ENCODE measurements around the gene PLEK. TPM values are rescaled to one million over a fixed set of nuclear protein-coding genes. Genes with fewer than 3 reads are reported as not detected.

PLEK gene
- total and polyA plus RNA-seq, 8 donors, result 0.45 to 18.1 (median 3.8) TPM

DNA sequence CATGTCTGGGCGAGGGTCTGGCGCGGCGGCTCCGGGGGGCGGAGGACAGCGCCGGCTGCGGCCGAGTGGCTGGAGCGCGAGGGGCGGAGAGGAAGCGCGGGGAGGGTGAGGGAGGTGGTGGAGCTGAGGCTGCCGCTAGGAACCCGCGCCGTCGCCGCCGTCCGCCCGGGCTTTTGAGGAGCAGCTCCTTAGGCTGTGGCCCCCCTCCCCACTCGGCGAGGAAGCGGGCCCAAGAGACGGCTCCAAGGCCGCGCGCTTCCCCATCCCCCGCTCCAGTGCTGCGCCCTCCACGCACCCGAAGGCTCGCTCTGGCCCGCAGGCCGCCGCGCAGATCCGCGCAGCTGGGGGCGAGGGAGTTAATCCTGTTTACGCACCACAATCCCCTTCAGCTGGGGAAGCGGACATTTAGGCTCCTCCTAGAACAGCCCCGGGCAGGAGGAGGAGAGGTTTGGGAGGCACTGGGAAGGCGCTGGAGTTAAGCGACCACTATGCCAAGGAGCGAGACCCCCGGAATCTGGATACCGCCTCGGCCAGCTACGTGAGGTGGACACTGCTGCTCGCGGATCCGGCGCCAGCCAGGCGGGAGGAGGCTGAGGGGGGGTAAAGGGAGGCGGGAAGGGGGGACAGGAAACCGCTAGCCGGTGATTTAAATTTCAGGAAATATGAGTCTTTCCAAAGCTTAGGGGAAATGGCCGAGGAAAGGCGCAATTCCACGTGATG, 45.5 kb upstream of the PLEK start, which contains the start of gene CNRIP1:
Gene CNRIP1 (minus strand): TSS at position 552 of the 720 bp plus-strand sequence. CDS start 549 bp downstream, at position 3.
- no peaks in the 10 kb centered on the region for H3K9me3 ChIP-seq
- H3K27me3 ChIP-seq, result peaks cover 0 to 31% (median 28%) of the 10 kb centered on the region in 3 donors
- H3K36me3 ChIP-seq, result peaks cover 0 to 7% (median 6%) of the 10 kb centered on the region in 4 donors
- WGBS, 5 donors, result 0 to 10% (median 1%) methylated on average over 20 to 64 of the region's 64 CpGs
- intact Hi-C loops (cut with DNase I; ENCODE audit: low total_unique reads), result no loop called here
- DNase-seq, result peak; percentile 27 to 90
- H3K4me3 ChIP-seq, result peak within 1 kb of the TSS; percentile 64 to 70 (median 68)
- H3K27ac ChIP-seq, result peak within 1 kb of the TSS; percentile 84 to 94 (median 88)
- peaks cover 3 to 32% (median 22%) of the 10 kb centered on the region in 4 donors for H3K4me1 ChIP-seq
- TF ChIP-seq EP300 (IDR thresholded peaks at IDR 0.05) (no peak), CTCF (IDR thresholded peaks at IDR 0.05) (no peak), POLR2A (IDR thresholded peaks at IDR 0.05) (no peak), POLR2AphosphoS5 (IDR thresholded peaks at IDR 0.05) (peak in 2 of 3 donors; percentile 47 to 71)

DNA sequence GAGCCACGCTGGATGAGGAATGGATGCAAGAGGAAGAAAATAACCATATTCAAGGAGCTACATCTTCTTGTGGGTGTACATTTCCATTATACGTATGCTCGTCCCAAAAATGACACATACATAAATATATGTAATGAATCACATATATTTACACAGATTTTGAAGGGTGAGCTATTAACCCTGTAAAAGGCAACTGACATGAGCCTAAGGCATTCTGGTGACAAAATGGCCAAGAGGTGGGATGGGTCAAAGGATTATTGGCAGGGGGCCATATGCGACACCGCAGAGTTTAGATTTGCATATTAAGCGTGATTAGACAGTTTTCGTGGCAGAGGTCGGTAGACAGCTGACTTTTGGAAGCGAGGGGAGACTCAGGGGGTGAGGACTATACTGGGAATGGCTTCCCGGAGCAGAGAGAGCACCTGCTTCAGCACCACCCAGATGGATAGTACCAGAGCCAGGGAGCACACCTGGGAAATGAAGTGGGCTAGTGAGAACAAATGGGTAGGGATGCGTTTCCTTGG, 44.9 kb upstream of the PLEK start:
- peaks cover 0 to 7% (median 4%) of the 10 kb centered on the region in 4 donors for H3K36me3 ChIP-seq
- H3K27ac ChIP-seq, result peak overlapping the region; percentile 84 to 94 (median 88)
- peak overlapping the region; percentile 64 to 70 (median 68) for H3K4me3 ChIP-seq
- intact Hi-C loops (cut with DNase I; ENCODE audit: low total_unique reads), result no loop called here
- H3K27me3 ChIP-seq, result peaks cover 0 to 31% (median 28%) of the 10 kb centered on the region in 3 donors
- 5 to 8% (median 7%) methylated on average over 11 of the region's 11 CpGs for WGBS, 5 donors
- DNase-seq, result peak in 1 of 2 donors; percentile 68
- no peaks in the 10 kb centered on the region for H3K9me3 ChIP-seq
- TF ChIP-seq POLR2AphosphoS5 (IDR thresholded peaks at IDR 0.05) (no peak), POLR2A (IDR thresholded peaks at IDR 0.05) (no peak)
- peaks cover 3 to 32% (median 22%) of the 10 kb centered on the region in 4 donors for H3K4me1 ChIP-seq

DNA sequence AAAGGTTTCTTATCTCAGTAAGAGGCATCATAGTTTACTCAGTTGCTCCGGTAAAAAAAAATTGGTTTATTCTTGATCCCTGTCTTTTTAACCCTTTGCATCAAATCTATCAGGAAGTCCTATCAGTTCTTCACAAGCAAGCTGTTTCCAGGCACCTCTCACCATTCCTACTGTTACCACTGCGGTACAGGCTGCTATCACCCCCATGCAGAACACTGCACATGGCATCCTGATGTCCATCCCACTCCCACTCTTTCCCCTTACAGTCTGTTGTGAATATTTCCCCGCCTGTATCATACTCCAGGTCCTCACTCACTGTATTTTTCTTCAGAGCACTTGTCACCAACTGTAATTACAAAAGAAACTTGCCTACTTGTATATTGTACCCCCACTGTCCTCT, 40.0 kb upstream of the PLEK start:
- intact Hi-C loops (cut with DNase I; ENCODE audit: low total_unique reads), result no loop called here

GRCh38 chr2:68328901-68329300, 36.2 kb upstream of the PLEK start:
- TF ChIP-seq EP300 (IDR thresholded peaks at IDR 0.05), result no peak
- no peak for TF ChIP-seq POLR2A (IDR thresholded peaks at IDR 0.05)
- TF ChIP-seq POLR2AphosphoS5 (IDR thresholded peaks at IDR 0.05), result no peak
- no peak for TF ChIP-seq CTCF (IDR thresholded peaks at IDR 0.05)
- H3K36me3 ChIP-seq, result no peaks in the 10 kb centered on the region
- H3K27me3 ChIP-seq, result peaks cover 0 to 16% (median 0%) of the 10 kb centered on the region in 3 donors
- H3K27ac ChIP-seq, result no peak overlapping the region
- H3K4me1 ChIP-seq, result no peaks in the 10 kb centered on the region
- DNase-seq, result no peak
- no peak overlapping the region for H3K4me3 ChIP-seq
- WGBS, 5 donors, result 61 to 77% (median 74%) methylated on average over 5 of the region's 5 CpGs
- no peaks in the 10 kb centered on the region for H3K9me3 ChIP-seq
- intact Hi-C loops (cut with DNase I; ENCODE audit: low total_unique reads), result no loop called here

More for the DNA sequence above, 40.0 kb upstream of the PLEK start:
- no peaks in the 10 kb centered on the region for H3K36me3 ChIP-seq
- H3K9me3 ChIP-seq, result no peaks in the 10 kb centered on the region
- H3K27me3 ChIP-seq, result peaks cover 0 to 20% (median 7%) of the 10 kb centered on the region in 3 donors
- WGBS, 5 donors, result 65 to 71% (median 68%) methylated on average over 3 of the region's 3 CpGs
- H3K27ac ChIP-seq, result no peak overlapping the region
- H3K4me3 ChIP-seq, result no peak overlapping the region
- DNase-seq, result no peak
- peaks cover under 1 to 7% (median 4%) of the 10 kb centered on the region in 4 donors for H3K4me1 ChIP-seq
- no peak for TF ChIP-seq CTCF (IDR thresholded peaks at IDR 0.05)
- TF ChIP-seq POLR2AphosphoS5 (IDR thresholded peaks at IDR 0.05), result no peak
- no peak for TF ChIP-seq POLR2A (IDR thresholded peaks at IDR 0.05)
- no peak for TF ChIP-seq EP300 (IDR thresholded peaks at IDR 0.05)
